Natural killer cell (primary cell): Measurements from ENCODE around the gene BAIAP3. TPM values are rescaled to one million over a fixed set of nuclear protein-coding genes. Genes with fewer than 3 reads are reported as not detected.

Source experiments
- ATAC-seq, 3 donors: fragments of 150-1000 bp in 2 of 3; fragments of 200-7000 bp in 1 of 3; cut with Tn5 transposase; 1 replicate in 1 of 3; 2 replicates in 2 of 3; pipeline ENCODE4 v1.10.0; 2021; ENCODE audit warnings: mild to moderate bottlenecking in 2 of 3, moderate library complexity in 2 of 3
- DNase-seq, 2 donors: peaks; one replicate each; pipeline versions ENCODE4 v3.0.0 to v3.0.0-alpha.2; 2013 to 2021; ENCODE audit warnings: mixed read lengths in 1 of 2
- H3K27ac ChIP-seq: one replicate; pipeline ENCODE4 v1.5.1; 2013; ENCODE audit warnings: mild to moderate bottlenecking, low read length
- H3K27me3 ChIP-seq: one replicate; pipeline ENCODE4 v1.6.1; 2013; ENCODE audit warnings: low read length; ENCODE audit not compliant: control insufficient read depth, insufficient read depth
- H3K36me3 ChIP-seq: one replicate; pipeline ENCODE4 v1.6.1; 2013; ENCODE audit warnings: low read length; ENCODE audit not compliant: control insufficient read depth, insufficient read depth
- H3K4me1 ChIP-seq: one replicate; pipeline ENCODE4 v1.6.1; 2013; ENCODE audit warnings: low read length; ENCODE audit not compliant: control insufficient read depth, insufficient read depth
- H3K4me3 ChIP-seq: one replicate; pipeline ENCODE4 v1.5.1; 2013; ENCODE audit warnings: low read length
- H3K9me3 ChIP-seq: one replicate; pipeline ENCODE4 v1.6.1; 2013; ENCODE audit warnings: low read length; ENCODE audit not compliant: control insufficient read depth, insufficient read depth
- H3K27ac Mint-ChIP-seq, 2 donors: one replicate each; pipeline ENCODE4 v1.8.0; 2022; ENCODE audit warnings: mild to moderate bottlenecking in 2 of 2, mixed read lengths in 2 of 2, moderate library complexity in 1 of 2
- H3K27me3 Mint-ChIP-seq, 2 donors: one replicate each; pipeline ENCODE4 v1.8.0; 2022; ENCODE audit warnings: low read depth in 2 of 2, mixed read lengths in 2 of 2
- H3K36me3 Mint-ChIP-seq: one replicate; pipeline ENCODE4 v1.8.0; 2022; ENCODE audit warnings: mixed read lengths
- H3K4me1 Mint-ChIP-seq, 2 donors: one replicate each; pipeline ENCODE4 v1.8.0; 2022; ENCODE audit warnings: mixed read lengths in 2 of 2
- H3K4me3 Mint-ChIP-seq: one replicate; pipeline ENCODE4 v1.8.0; 2022; ENCODE audit warnings: mild to moderate bottlenecking, moderate library complexity, mixed read lengths
- H3K9me3 Mint-ChIP-seq, 2 donors: one replicate each; pipeline ENCODE4 v1.8.0; 2022; ENCODE audit warnings: mixed read lengths in 2 of 2
- CTCF ChIP-seq: fragments of 200-600 bp; IDR thresholded peaks from one replicate; pipeline ENCODE4 v1.8.0; 2022; ENCODE audit warnings: antibody characterized with exemption
- WGBS: methylation state at CpG from one replicate; pipeline ENCODE4 v1.1.7; 2013; ENCODE audit warnings: missing lambda C conversion rate; ENCODE audit not compliant: insufficient coverage; 5-methylcytosine and 5-hydroxymethylcytosine counted together
- intact Hi-C: fragments of 100-400 bp; cut with micrococcal nuclease; formaldehyde crosslinking; loops from one replicate; pipeline ENCODE4 v1.14.2; 2022
- total RNA-seq, 4 donors: library from RNA; stranded (reverse); fragments of 120-200 nt in 1 of 4; gene quantifications; one replicate each; pipeline versions ENCODE4 v1.2.3 to v1.2.4, GENCODE V29; 2013 to 2022

BAIAP3 gene
- total RNA-seq, 3 donors from 2014 or later (not counting 1 experiment from before 2014, with no cell fraction given) = 17.7 to 21.7 (median 19.9) TPM

- H3K9me3 ChIP-seq = no peaks in the 10 kb centered on the region
- H3K27ac ChIP-seq = no peak overlapping the region
- H3K27me3 ChIP-seq = no peaks in the 10 kb centered on the region
- no peaks in the 10 kb centered on the region for H3K27me3 Mint-ChIP-seq
- no peaks in the 10 kb centered on the region for H3K4me1 Mint-ChIP-seq
- H3K9me3 Mint-ChIP-seq = no peaks in the 10 kb centered on the region
- peaks cover 55% of the 10 kb centered on the region for H3K36me3 ChIP-seq
- WGBS = 97% methylated on average over 21 of the region's 21 CpGs
- no peaks in the 10 kb centered on the region for H3K4me1 ChIP-seq
- no peak overlapping the region for H3K4me3 ChIP-seq
- TF ChIP-seq CTCF = no peak
- DNase-seq = no peak
- no peak for ATAC-seq
- intact Hi-C loops = no loop called here
- no peak overlapping the region for H3K4me3 Mint-ChIP-seq
- H3K36me3 Mint-ChIP-seq = no peaks in the 10 kb centered on the region
- no peak overlapping the region for H3K27ac Mint-ChIP-seq
These were observed 60.2 kb downstream of the BAIAP3 start for GRCh38 chr16:1393613-1394176.

GRCh38 chr16:1394367-1394951, 61.0 kb downstream of the BAIAP3 start:
- no peak overlapping the region for H3K27ac Mint-ChIP-seq
- H3K9me3 Mint-ChIP-seq = no peaks in the 10 kb centered on the region
- no peak for TF ChIP-seq CTCF
- intact Hi-C loops = no loop called here
- peaks cover 58% of the 10 kb centered on the region for H3K36me3 ChIP-seq
- no peak for DNase-seq
- H3K4me3 Mint-ChIP-seq = no peak overlapping the region
- H3K9me3 ChIP-seq = no peaks in the 10 kb centered on the region
- H3K4me1 ChIP-seq = no peaks in the 10 kb centered on the region
- no peak overlapping the region for H3K4me3 ChIP-seq
- no peak for ATAC-seq
- no peaks in the 10 kb centered on the region for H3K27me3 ChIP-seq
- no peaks in the 10 kb centered on the region for H3K36me3 Mint-ChIP-seq
- no peaks in the 10 kb centered on the region for H3K27me3 Mint-ChIP-seq
- H3K27ac ChIP-seq = no peak overlapping the region
- no peaks in the 10 kb centered on the region for H3K4me1 Mint-ChIP-seq
- WGBS = 93% methylated on average over 19 of the region's 19 CpGs

GRCh38 chr16:1395444-1396031, 62.1 kb downstream of the BAIAP3 start:
- no peaks in the 10 kb centered on the region for H3K9me3 ChIP-seq
- H3K4me1 ChIP-seq = no peaks in the 10 kb centered on the region
- H3K27ac Mint-ChIP-seq = no peak overlapping the region
- no peaks in the 10 kb centered on the region for H3K27me3 ChIP-seq
- no peaks in the 10 kb centered on the region for H3K36me3 Mint-ChIP-seq
- no peaks in the 10 kb centered on the region for H3K27me3 Mint-ChIP-seq
- DNase-seq (no peak), ATAC-seq (peak in 1 of 3 donors; percentile 11)
- no peak overlapping the region for H3K4me3 ChIP-seq
- TF ChIP-seq CTCF = no peak
- WGBS = 95% methylated on average over 22 of the region's 22 CpGs
- H3K9me3 Mint-ChIP-seq = no peaks in the 10 kb centered on the region
- H3K4me1 Mint-ChIP-seq = no peaks in the 10 kb centered on the region
- intact Hi-C loops = no loop called here
- H3K4me3 Mint-ChIP-seq = no peak overlapping the region
- no peak overlapping the region for H3K27ac ChIP-seq
- H3K36me3 ChIP-seq = peaks cover 56% of the 10 kb centered on the region
